HG03097 (cell line): ENCODE results near the gene CYP4F3.
"Not testable (repeated sequence)": the region's sequence is repeated elsewhere in the genome, so short reads cannot be mapped to it uniquely, and the experiment has no call there.

ENCODE experiments used
- ATAC-seq: cut with Tn5 transposase; IDR thresholded peaks from one replicate; pipeline ENCODE4 v1.9.1; 2021; ENCODE audit not compliant: unreplicated experiment, low FRiP score

The CYP4F3 gene

GRCh38 chr19:15640294-15640903, at the start of gene CYP4F3:
CYP4F3 (plus strand) TSS chr19:15640897; CDS start chr19:15641416, 519 bp downstream.
- no peak for ATAC-seq

- ATAC-seq, result no peak
These were observed 48.9 kb upstream of the CYP4F3 start for GRCh38 chr19:15591796-15592195.

DNA sequence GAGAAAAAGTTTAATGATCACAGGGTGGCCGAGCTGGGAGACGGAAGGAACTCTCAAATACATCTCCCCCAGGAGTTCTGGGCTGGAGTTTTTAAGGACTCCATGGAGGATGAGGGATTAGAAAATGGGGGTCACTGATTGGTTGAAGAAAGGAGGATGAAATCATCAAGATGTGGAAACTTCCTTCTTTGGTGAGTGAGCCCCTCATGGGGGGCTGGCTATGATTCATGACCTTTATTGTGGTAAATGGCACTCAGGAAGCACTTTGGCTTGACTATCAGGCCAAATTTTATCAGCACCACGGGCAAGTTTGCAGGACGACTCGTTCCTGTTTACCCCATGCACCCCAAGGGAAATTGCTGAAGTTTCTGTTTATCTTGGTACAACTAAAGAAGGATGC, 48.2 kb upstream of the CYP4F3 start:
- ATAC-seq, result not testable (repeated sequence)

- ATAC-seq, result not testable (repeated sequence)
These were observed 46.9 kb upstream of the CYP4F3 start for GRCh38 chr19:15593766-15594165.

- no peak for ATAC-seq
These were observed 45.6 kb upstream of the CYP4F3 start for GRCh38 chr19:15595069-15595468.

DNA sequence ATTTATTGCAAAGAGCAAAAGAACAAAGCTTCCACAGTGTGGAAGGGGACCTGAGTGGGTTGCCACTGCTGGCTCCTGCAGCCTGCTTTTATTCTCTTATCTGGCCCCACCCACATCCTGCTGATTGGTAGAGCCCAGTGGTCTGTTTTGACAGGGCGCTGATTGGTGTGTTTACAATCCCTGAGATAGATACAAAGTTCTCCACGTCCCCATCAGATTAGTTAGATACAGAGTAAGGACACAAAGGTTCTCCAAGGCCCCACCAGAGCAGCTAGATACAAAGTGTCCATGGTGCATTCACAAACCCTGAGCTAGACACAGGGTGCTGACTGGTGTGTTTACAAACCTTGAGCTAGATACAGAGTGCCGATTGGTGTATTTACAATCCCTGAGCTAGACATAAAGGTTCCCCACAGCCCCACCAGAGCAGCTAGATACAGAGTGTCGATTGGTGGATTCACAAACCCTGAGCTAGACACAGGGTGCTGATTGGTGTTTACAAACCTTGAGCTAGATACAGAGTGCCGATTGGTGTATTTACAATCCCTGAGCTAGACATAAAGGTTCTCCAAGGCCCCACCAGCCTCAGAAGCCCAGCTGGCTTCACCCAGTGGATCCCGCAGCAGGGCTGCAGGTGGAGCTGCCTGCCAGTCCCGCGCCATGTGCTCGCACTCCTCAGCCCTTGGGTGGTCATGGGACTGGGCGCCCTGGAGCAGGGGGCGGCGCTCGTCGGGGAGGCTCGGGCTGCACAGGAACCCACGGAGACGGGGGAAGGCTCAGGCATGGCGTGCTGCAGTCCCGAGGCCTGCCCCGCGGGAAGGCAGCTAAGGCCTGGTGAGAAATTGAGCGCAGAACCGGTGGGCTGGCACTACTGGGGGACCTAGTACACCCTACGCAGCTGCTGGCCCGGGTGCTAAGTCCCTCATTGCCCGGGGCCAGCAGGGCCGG, 32.4 kb upstream of the CYP4F3 start:
- ATAC-seq, result not testable (repeated sequence)

GRCh38 chr19:15609261-15609660, 31.4 kb upstream of the CYP4F3 start:
- ATAC-seq, result no peak

- no peak for ATAC-seq
These were observed 28.4 kb upstream of the CYP4F3 start for GRCh38 chr19:15612342-15612741.

- no peak for ATAC-seq
These were observed 27.4 kb upstream of the CYP4F3 start for GRCh38 chr19:15613338-15613737.

DNA sequence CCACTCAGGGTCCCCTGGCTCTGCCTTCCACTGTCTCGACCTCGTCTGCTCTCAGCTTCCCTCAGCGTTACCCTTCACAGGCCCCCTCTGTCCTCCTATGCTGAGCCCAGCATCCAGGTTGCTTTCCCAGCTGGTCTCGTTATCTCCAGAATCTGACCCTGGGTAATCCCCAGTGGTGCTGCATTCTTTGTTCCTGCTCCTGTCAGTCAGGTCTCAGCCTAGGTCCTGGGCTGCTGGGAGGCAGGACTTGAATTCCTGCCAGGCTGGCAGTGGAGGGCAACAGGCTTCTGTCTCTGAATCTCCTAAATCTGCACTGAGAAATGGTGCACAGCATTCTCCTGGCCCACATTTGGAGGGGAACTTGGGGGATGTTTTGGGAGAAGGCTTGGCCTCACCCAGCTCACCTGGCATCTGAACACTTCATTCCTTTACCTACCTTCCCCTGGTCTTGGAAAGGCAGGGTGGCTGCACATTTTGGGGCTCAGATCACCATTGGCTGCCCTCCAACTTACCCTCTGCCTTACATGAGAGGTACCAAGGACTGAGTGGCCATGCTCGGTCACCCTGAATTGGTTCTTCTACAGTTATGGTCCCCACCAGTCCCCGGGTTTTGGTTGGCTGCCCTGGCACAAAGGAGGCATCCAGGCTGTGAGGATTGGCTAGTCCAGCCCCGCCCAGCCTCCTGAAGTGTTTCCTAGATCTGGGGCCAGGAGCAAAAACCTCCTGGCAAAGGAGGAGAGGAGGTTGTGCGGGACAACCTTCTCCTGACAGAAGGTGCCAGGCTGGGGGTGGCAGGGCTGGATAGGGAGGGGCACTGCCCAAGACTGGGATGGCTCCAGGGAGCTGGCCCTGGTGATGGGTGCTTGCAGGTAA, 26.0 kb upstream of the CYP4F3 start, which contains the start of gene CYP4F8:
CYP4F8 (plus strand) TSS at position 712 of the 873 bp plus-strand sequence. CDS start 399 bp downstream, outside the sequence.
- ATAC-seq, result no peak

DNA sequence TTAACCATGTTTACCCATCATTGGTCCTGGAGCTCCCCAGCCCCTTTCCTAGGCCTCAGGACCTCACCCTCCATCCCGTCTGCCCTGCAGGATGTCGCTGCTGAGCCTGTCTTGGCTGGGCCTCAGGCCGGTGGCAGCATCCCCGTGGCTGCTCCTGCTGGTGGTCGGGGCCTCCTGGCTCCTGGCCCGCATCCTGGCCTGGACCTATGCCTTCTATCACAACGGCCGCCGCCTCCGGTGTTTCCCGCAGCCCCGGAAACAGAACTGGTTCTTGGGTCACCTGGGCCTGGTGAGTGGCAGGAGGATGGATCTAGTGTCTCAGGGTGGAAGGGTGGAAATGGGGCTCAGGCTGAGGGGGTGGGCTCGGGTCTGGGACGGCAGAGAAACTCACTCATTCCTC, 25.2 kb upstream of the CYP4F3 start:
- ATAC-seq, result no peak

- ATAC-seq, result no peak
These were observed 24.5 kb upstream of the CYP4F3 start for GRCh38 chr19:15616183-15616582.

DNA sequence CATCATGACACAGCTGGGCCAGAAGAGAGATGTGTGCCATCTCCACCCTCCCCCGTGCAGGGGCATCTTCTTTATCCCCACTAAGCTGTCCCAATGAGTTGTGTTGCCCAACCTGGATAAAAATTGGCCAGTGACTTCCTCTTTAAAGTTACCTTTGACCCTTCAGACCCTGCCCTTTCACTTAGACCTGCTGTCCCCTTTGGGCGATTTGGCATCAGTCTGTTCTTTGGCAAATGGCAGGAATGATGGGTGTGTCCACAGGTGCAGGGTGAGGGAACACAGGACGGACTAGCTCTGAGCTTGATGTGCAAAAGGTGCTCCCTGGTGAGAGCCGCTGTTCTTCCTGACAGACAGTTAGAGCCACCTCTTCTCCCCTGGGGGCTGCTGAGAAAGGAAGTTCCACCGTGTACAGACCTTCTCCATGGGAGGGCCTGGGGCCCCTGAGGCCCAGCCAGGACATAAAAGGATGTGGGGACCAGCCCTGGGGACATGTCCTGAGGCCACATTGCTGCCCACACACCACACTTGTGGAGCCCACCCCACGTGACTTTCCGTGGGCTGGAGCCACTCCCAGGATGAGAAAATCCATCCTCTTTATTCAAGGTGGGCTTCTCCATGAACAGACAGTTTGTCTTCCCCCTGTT, 23.9 kb upstream of the CYP4F3 start:
- no peak for ATAC-seq

GRCh38 chr19:15618321-15618720, 22.4 kb upstream of the CYP4F3 start:
- ATAC-seq, result no peak

- no peak for ATAC-seq
These were observed 18.9 kb upstream of the CYP4F3 start for GRCh38 chr19:15621801-15622200.

DNA sequence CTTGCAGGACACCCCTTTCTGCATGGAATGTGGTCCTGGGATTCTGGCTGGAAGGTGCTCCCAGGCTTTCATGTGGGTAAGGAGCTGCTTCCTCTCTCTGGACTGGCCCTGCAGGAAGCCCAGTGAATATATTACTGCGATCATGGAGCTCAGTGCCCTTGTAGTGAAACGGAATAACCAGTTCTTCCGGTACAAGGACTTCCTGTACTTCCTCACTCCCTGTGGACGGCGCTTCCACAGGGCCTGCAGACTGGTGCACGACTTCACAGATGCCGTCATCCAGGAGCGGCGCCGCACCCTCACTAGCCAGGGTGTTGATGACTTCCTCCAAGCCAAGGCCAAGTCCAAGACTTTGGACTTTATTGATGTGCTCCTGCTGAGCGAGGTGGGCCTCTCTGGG, 17.7 kb upstream of the CYP4F3 start:
- ATAC-seq, result no peak

GRCh38 chr19:15623711-15624318, 16.9 kb upstream of the CYP4F3 start:
- ATAC-seq, result no peak

DNA sequence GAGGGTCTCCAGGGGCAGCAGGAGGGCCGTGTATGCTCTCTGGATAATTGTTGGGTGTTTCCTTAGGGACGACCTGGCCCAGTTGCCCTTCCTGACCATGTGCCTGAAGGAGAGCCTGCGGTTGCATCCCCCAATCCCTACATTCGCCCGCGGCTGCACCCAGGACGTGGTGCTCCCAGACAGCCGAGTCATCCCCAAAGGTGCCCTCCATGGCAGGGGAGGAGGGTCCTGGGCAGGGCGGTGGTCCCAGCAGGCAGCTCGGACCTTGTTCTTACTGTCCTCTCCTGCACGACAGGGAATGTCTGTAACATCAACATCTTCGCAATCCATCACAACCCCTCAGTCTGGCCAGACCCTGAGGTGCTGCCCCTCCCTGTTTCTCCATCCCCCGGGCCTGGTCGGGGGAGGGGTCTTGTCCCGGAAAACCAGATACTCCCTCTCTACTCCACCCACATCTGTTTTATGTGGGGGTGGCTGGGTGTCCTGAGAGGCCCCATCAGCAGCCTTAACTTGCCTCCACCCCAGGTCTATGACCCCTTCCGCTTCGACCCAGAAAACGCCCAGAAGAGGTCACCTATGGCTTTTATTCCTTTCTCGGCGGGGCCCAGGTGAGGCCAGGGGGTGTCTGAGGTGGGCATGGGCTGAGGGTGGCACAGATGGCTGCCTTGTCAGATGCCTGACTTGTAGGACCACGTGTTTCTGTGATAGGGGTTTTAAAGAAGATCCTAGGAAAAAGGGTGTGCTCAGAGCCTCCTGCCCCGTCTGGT, 12.3 kb upstream of the CYP4F3 start:
- no peak for ATAC-seq
